PFSK-1 (cell line): Measurements from ENCODE around the gene MCRIP1.

Source experiments
- FOXP2 ChIP-seq: optimal IDR thresholded peaks from 2 replicates; pipeline ENCODE3; 2011; ENCODE audit warnings: borderline replicate concordance, control low read depth, inconsistent platforms; ENCODE audit not compliant: insufficient read depth; ENCODE audit errors: extremely low read length, extremely low read depth
- POLR2AphosphoS5 ChIP-seq: IDR thresholded peaks from 2 replicates; pipeline ENCODE4 v1.6.1; 2012; ENCODE audit warnings: low read depth, mild to moderate bottlenecking, control low read depth, low read length, moderate library complexity
- REST ChIP-seq, 2 experiments: IDR thresholded peaks; 2 replicates each; pipeline versions ENCODE4 v1.6.1 to v1.8.0; 2011 to 2012; ENCODE audit warnings: low read depth in 2 of 2, low read length in 2 of 2, control low read depth in 1 of 2, inconsistent platforms in 1 of 2, mild to moderate bottlenecking in 1 of 2, moderate library complexity in 1 of 2; ENCODE audit not compliant: insufficient read depth in 1 of 2
- SIN3A ChIP-seq: IDR thresholded peaks from 2 replicates; pipeline ENCODE4 v1.6.1; 2012; ENCODE audit warnings: mild to moderate bottlenecking, low read length, moderate library complexity, borderline replicate concordance; ENCODE audit not compliant: insufficient read depth
- TAF1 ChIP-seq: IDR thresholded peaks from 2 replicates; pipeline ENCODE4 v1.6.1; 2012; ENCODE audit warnings: low read length, control low read depth, borderline replicate concordance; ENCODE audit not compliant: insufficient read depth

GRCh38 chr17:81879121-81879520 is 46.0 kb upstream of the MCRIP1 start:
- no peak for TF ChIP-seq TAF1
- TF ChIP-seq POLR2AphosphoS5, result no peak
- TF ChIP-seq SIN3A, result no peak
- TF ChIP-seq REST (IDR thresholded peaks at IDR 0.05; ENCODE audit: insufficient read depth in 1 of 2, low read depth in 2 of 2, low read length in 2 of 2), result no peak
- no peak for TF ChIP-seq FOXP2
